ENCODE data around the gene KIR3DL2.
"Not testable (repeated sequence)": the region's sequence is repeated elsewhere in the genome, so short reads cannot be mapped to it uniquely, and the experiment has no call there.

Gene KIR3DL2

GRCh38 chr19:54805665-54806515 lies 44.4 kb upstream of the KIR3DL2 start:
- Histone ChIP-seq H3K36me3 (replicated peaks; ENCODE audit: low read depth, low read length) (no peaks in the 10 kb centered on the region), H4K20me1 (ENCODE audit: insufficient read depth, low read length) (no peaks in the 10 kb centered on the region), H3K4me2 (ENCODE audit: low read length) (no peak overlapping the region), H3K9ac (ENCODE audit: low read length) (no peak overlapping the region), H3K27ac (ENCODE audit: low read length) (no peak overlapping the region), H3K4me3 (ENCODE audit: low read length) (no peak overlapping the region), H3K9me3 (ENCODE audit: insufficient read depth, low read length) (no peaks in the 10 kb centered on the region), H3K27me3 (ENCODE audit: low read depth, low read length) (peaks cover 65% of the 10 kb centered on the region), H3K79me2 (ENCODE audit: low read length) (no peaks in the 10 kb centered on the region), H2AFZ (ENCODE audit: low read depth, low read length) (no peak overlapping the region), H3K4me1 (ENCODE audit: low read length) (no peaks in the 10 kb centered on the region)
- TF ChIP-seq EZH2phosphoT487 (IDR thresholded peaks at IDR 0.05; ENCODE audit: low read depth) (no peak), CTCF (IDR thresholded peaks at IDR 0.05; ENCODE audit: low read depth, low read length) (no peak)

- H4K20me1 ChIP-seq (ENCODE audit: insufficient read depth, low read length): no peaks in the 10 kb centered on the region
- H3K36me3 ChIP-seq (replicated peaks; ENCODE audit: low read depth, low read length): no peaks in the 10 kb centered on the region
- H3K4me3 ChIP-seq (ENCODE audit: low read length): no peak overlapping the region
- H3K4me1 ChIP-seq (ENCODE audit: low read length): no peaks in the 10 kb centered on the region
- H3K9ac ChIP-seq (ENCODE audit: low read length): no peak overlapping the region
- no peaks in the 10 kb centered on the region for H3K9me3 ChIP-seq (ENCODE audit: insufficient read depth, low read length)
- no peak overlapping the region for H2AFZ ChIP-seq (ENCODE audit: low read depth, low read length)
- H3K79me2 ChIP-seq (ENCODE audit: low read length): no peaks in the 10 kb centered on the region
- H3K27ac ChIP-seq (ENCODE audit: low read length): no peak overlapping the region
- no peak overlapping the region for H3K4me2 ChIP-seq (ENCODE audit: low read length)
- TF ChIP-seq CTCF (IDR thresholded peaks at IDR 0.05; ENCODE audit: low read depth, low read length) (no peak), EZH2phosphoT487 (IDR thresholded peaks at IDR 0.05; ENCODE audit: low read depth) (no peak)
- peaks cover 63% of the 10 kb centered on the region for H3K27me3 ChIP-seq (ENCODE audit: low read depth, low read length)
Observed at GRCh38 chr19:54806516-54806838, 43.8 kb upstream of the KIR3DL2 start.

- not testable (repeated sequence) for H3K4me1 ChIP-seq (ENCODE audit: low read length); H3K27ac ChIP-seq (ENCODE audit: low read length); H3K9ac ChIP-seq (ENCODE audit: low read length); H3K36me3 ChIP-seq (replicated peaks; ENCODE audit: low read depth, low read length); H2AFZ ChIP-seq (ENCODE audit: low read depth, low read length); H4K20me1 ChIP-seq (ENCODE audit: insufficient read depth, low read length); H3K79me2 ChIP-seq (ENCODE audit: low read length); H3K4me2 ChIP-seq (ENCODE audit: low read length); H3K4me3 ChIP-seq (ENCODE audit: low read length); H3K9me3 ChIP-seq (ENCODE audit: insufficient read depth, low read length)
- H3K27me3 ChIP-seq (ENCODE audit: low read depth, low read length): peaks cover 35% of the 10 kb centered on the region
Observed at GRCh38 chr19:54814571-54814970, 35.7 kb upstream of the KIR3DL2 start.

- not testable (repeated sequence) for H3K36me3 ChIP-seq (replicated peaks; ENCODE audit: low read depth, low read length); H4K20me1 ChIP-seq (ENCODE audit: insufficient read depth, low read length); H3K9ac ChIP-seq (ENCODE audit: low read length); H2AFZ ChIP-seq (ENCODE audit: low read depth, low read length); H3K4me1 ChIP-seq (ENCODE audit: low read length); H3K79me2 ChIP-seq (ENCODE audit: low read length); H3K4me2 ChIP-seq (ENCODE audit: low read length); H3K27ac ChIP-seq (ENCODE audit: low read length); H3K4me3 ChIP-seq (ENCODE audit: low read length); H3K9me3 ChIP-seq (ENCODE audit: insufficient read depth, low read length)
- H3K27me3 ChIP-seq (ENCODE audit: low read depth, low read length): peaks cover 36% of the 10 kb centered on the region
Observed at GRCh38 chr19:54816251-54816650, 34.0 kb upstream of the KIR3DL2 start, which contains the start of gene KIR3DL1. TSS of gene KIR3DL1 (plus strand) at chr19:54816468.

- Histone ChIP-seq H3K27ac (ENCODE audit: low read length) (no peak overlapping the region), H3K27me3 (ENCODE audit: low read depth, low read length) (peaks cover 27% of the 10 kb centered on the region), H3K4me2 (ENCODE audit: low read length) (no peak overlapping the region), H4K20me1 (ENCODE audit: insufficient read depth, low read length) (no peaks in the 10 kb centered on the region), H2AFZ (ENCODE audit: low read depth, low read length) (no peak overlapping the region), H3K4me1 (ENCODE audit: low read length) (no peaks in the 10 kb centered on the region), H3K36me3 (replicated peaks; ENCODE audit: low read depth, low read length) (no peaks in the 10 kb centered on the region), H3K9ac (ENCODE audit: low read length) (no peak overlapping the region), H3K9me3 (ENCODE audit: insufficient read depth, low read length) (no peaks in the 10 kb centered on the region), H3K79me2 (ENCODE audit: low read length) (no peaks in the 10 kb centered on the region), H3K4me3 (ENCODE audit: low read length) (no peak overlapping the region)
- TF ChIP-seq CTCF (IDR thresholded peaks at IDR 0.05; ENCODE audit: low read depth, low read length) (no peak), EZH2phosphoT487 (IDR thresholded peaks at IDR 0.05; ENCODE audit: low read depth) (no peak)
Observed at GRCh38 chr19:54817670-54818536, 32.3 kb upstream of the KIR3DL2 start.

GRCh38 chr19:54824416-54824815 lies 25.8 kb upstream of the KIR3DL2 start:
- H3K79me2 ChIP-seq (ENCODE audit: low read length); H3K36me3 ChIP-seq (replicated peaks; ENCODE audit: low read depth, low read length); H3K9me3 ChIP-seq (ENCODE audit: insufficient read depth, low read length); H3K4me1 ChIP-seq (ENCODE audit: low read length); H2AFZ ChIP-seq (ENCODE audit: low read depth, low read length); H3K4me2 ChIP-seq (ENCODE audit: low read length); H3K9ac ChIP-seq (ENCODE audit: low read length); H3K27ac ChIP-seq (ENCODE audit: low read length); H4K20me1 ChIP-seq (ENCODE audit: insufficient read depth, low read length); H3K4me3 ChIP-seq (ENCODE audit: low read length): not testable (repeated sequence)
- H3K27me3 ChIP-seq (ENCODE audit: low read depth, low read length): peaks cover 22% of the 10 kb centered on the region

All from OCI-LY3 (cell line).